SU-DHL-6 (cell line): Measurements from ENCODE around the gene AXIN2.
A peak's percentile ranks its signal among the peaks of the same experiment; 100 is the strongest.

Experiments used
- H2AFZ ChIP-seq: fragments of 200-600 bp; sonication (generic); 2 replicates; pipeline ENCODE4 v1.6.1; 2014; ENCODE audit warnings: low read depth, mild to moderate bottlenecking, moderate library complexity, mixed read lengths, antibody characterized with exemption, low read length; ENCODE audit not compliant: severe bottlenecking
- H3F3A ChIP-seq: fragments of 200-600 bp; shearing (Covaris generic); 2 replicates; pipeline ENCODE4 v1.6.0; 2016; ENCODE audit warnings: antibody characterized with exemption, mild to moderate bottlenecking; ENCODE audit not compliant: insufficient read depth
- H3K27ac ChIP-seq: fragments of 200-600 bp; sonication (generic); 2 replicates; pipeline ENCODE4 v1.5.1; 2016; ENCODE audit warnings: low read depth, mild to moderate bottlenecking, low read length, moderate library complexity, mixed read lengths
- H3K27me3 ChIP-seq: fragments of 200-600 bp; sonication (generic), shearing (Covaris generic); 2 replicates; pipeline ENCODE4 v1.6.0; 2014; ENCODE audit warnings: mild to moderate bottlenecking, low read length
- H3K36me3 ChIP-seq: fragments of 200-600 bp; sonication (generic); 2 replicates; pipeline ENCODE4 v1.6.1; 2014; ENCODE audit warnings: mild to moderate bottlenecking, low read length, mixed read lengths
- H3K4me2 ChIP-seq: fragments of 300-600, 200-600 bp; shearing (Covaris generic), sonication (generic); 2 replicates; pipeline ENCODE4 v1.6.0; 2014; ENCODE audit warnings: low read length, low read depth, mild to moderate bottlenecking; ENCODE audit not compliant: poor library complexity, severe bottlenecking
- H3K4me3 ChIP-seq: fragments of 200-600 bp; sonication (generic); 2 replicates; pipeline ENCODE4 v1.5.1; 2014; ENCODE audit warnings: antibody characterized with exemption, low read length, mild to moderate bottlenecking, mixed read lengths; ENCODE audit not compliant: insufficient read depth, poor library complexity, severe bottlenecking
- H3K79me2 ChIP-seq: fragments of 200-600 bp; sonication (generic); 2 replicates; pipeline ENCODE4 v1.6.1; 2014; ENCODE audit warnings: mild to moderate bottlenecking, low read length, moderate library complexity; ENCODE audit not compliant: insufficient read depth
- H3K9ac ChIP-seq: fragments of 200-600 bp; sonication (generic); 2 replicates; pipeline ENCODE4 v1.7.0; 2014; ENCODE audit warnings: mild to moderate bottlenecking, low read length
- H3K9me2 ChIP-seq: fragments of 200-600 bp; sonication (generic); replicated peaks from 2 replicates; pipeline ENCODE4 v1.6.1; 2014; ENCODE audit warnings: low read length; ENCODE audit not compliant: insufficient read depth
- H3K9me3 ChIP-seq: fragments of 200-600 bp; sonication (generic); 2 replicates; pipeline ENCODE4 v1.6.1; 2014; ENCODE audit warnings: low read length, mixed read lengths; ENCODE audit not compliant: insufficient read depth
- H4K20me1 ChIP-seq: fragments of 200-600 bp; sonication (generic); 2 replicates; pipeline ENCODE4 v1.6.1; 2014; ENCODE audit warnings: low read depth, mild to moderate bottlenecking, antibody characterized with exemption, low read length, moderate library complexity, mixed read lengths
- EZH2phosphoT487 ChIP-seq: fragments of 200-600 bp; sonication (generic), shearing (Covaris generic); conservative IDR thresholded peaks from 2 replicates; pipeline ENCODE4 v1.6.1; 2018; ENCODE audit warnings: mild to moderate bottlenecking, antibody characterized with exemption, low read length, moderate library complexity, mixed read lengths
- TF ChIP-seq, protein P1 (sequence below): fragments of 200-600 bp; sonication (generic); IDR thresholded peaks from one replicate; pipeline ENCODE4 v1.5.1; 2017; ENCODE audit warnings: antibody characterized with exemption, mild to moderate bottlenecking, low read length, moderate library complexity; ENCODE audit not compliant: insufficient read depth, poor library complexity, severe bottlenecking

Gene AXIN2

DNA sequence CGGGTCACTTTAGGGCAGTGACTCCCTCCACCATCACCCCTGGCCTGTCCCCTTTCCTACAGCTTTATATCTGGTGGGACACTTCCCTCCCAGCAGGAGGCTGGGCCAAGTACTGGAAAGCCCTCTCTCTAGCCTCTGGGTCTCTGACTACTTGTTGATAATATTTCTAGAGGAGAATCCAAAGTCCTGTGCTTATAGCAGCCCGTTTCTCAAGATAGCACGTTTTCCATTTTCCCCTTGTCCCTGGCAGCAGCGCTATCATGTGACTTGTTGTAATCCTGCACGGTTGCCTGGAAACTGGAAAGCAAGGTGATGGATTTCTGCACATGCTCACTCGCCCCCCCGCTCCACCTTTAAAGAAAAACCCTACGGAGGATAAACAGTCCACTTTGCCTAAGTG, 3.3 kb upstream of the AXIN2 start:
- Histone ChIP-seq H3K9me2 (no peaks in the 10 kb centered on the region), H3K4me3 (no peak overlapping the region), H3K79me2 (no peaks in the 10 kb centered on the region), H3K9ac (no peak overlapping the region), H3F3A (no peaks in the 10 kb centered on the region), H3K4me2 (no peak overlapping the region), H4K20me1 (no peaks in the 10 kb centered on the region), H3K27ac (no peak overlapping the region), H3K36me3 (no peaks in the 10 kb centered on the region), H3K27me3 (no peaks in the 10 kb centered on the region), H2AFZ (no peak overlapping the region), H3K9me3 (no peaks in the 10 kb centered on the region)
- TF ChIP-seq, protein P1, sequence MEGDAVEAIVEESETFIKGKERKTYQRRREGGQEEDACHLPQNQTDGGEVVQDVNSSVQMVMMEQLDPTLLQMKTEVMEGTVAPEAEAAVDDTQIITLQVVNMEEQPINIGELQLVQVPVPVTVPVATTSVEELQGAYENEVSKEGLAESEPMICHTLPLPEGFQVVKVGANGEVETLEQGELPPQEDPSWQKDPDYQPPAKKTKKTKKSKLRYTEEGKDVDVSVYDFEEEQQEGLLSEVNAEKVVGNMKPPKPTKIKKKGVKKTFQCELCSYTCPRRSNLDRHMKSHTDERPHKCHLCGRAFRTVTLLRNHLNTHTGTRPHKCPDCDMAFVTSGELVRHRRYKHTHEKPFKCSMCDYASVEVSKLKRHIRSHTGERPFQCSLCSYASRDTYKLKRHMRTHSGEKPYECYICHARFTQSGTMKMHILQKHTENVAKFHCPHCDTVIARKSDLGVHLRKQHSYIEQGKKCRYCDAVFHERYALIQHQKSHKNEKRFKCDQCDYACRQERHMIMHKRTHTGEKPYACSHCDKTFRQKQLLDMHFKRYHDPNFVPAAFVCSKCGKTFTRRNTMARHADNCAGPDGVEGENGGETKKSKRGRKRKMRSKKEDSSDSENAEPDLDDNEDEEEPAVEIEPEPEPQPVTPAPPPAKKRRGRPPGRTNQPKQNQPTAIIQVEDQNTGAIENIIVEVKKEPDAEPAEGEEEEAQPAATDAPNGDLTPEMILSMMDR, result no peak
- TF ChIP-seq EZH2phosphoT487, result no peak

DNA sequence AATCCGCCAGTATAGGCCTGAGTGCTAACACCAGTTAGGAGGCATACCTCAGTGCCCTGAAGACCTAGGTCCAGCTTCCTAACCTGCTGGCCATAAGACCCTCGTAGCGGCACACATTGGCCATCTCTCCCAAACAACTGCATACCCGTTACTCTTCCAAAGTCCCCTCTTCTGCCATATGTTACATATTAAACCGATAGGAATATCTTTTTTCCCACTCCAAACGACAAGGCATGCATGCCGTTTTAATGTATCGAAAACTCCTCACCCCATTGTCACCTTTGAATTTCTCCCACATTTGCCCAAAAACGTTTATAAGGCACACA, 721 bp upstream of the AXIN2 start:
- H2AFZ ChIP-seq, result no peak overlapping the region

DNA sequence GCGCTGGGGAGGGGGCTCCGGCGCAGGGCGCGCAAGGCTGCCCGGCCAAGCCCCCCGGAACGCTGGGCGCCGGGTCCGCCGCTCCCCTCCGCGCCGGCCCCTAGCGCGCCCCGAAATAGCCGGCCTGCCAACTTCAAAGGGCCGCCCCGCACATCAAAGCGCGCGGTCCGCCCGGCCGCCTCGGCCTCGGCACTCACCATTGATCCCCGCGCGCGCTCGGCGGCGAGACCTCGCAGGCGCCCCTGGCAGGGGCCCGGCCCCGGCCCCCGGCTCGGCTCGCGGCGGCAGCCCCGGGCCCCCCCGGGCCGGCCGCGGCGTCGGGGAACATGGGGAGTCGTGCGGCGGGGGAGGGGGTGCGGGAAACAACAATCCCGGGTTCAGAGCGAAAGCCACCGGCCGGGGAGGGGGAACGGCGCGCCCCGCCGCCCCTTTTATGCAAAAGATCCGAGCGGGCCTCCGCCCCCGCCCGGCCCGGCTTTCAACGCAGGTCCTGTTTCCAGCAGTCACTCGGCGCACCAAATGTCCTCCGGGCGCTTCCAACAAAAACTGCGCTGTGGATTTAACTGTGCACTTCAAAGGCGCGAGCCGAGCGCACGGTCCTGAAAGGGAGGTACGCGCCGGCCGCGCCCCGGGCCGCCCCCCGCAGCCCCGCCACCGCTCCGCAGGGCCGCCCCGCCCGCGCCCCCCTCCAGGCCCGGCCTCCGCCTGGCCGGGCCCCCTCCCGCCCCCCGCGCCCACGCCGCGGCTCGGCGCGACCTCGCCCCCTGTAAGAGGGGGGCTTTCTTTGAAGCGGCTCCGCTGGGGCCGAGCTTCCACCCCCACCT, 608 bp downstream of the AXIN2 start:
- H3K27ac ChIP-seq, result no peak overlapping the region
- H2AFZ ChIP-seq, result peak overlapping the region; percentile 92
- peak overlapping the region; percentile 83 for H3K4me2 ChIP-seq
- H3K27me3 ChIP-seq, result no peaks in the 10 kb centered on the region
- no peaks in the 10 kb centered on the region for H3F3A ChIP-seq
- no peaks in the 10 kb centered on the region for H3K9me3 ChIP-seq
- no peaks in the 10 kb centered on the region for H3K79me2 ChIP-seq
- TF ChIP-seq, protein P1, result no peak
- TF ChIP-seq EZH2phosphoT487, result no peak
- peak overlapping the region; percentile 71 for H3K4me3 ChIP-seq
- H3K9ac ChIP-seq, result peak overlapping the region; percentile 61
- H3K9me2 ChIP-seq, result no peaks in the 10 kb centered on the region
- no peaks in the 10 kb centered on the region for H3K36me3 ChIP-seq
- no peaks in the 10 kb centered on the region for H4K20me1 ChIP-seq

More for the DNA sequence above, 721 bp upstream of the AXIN2 start:
- Histone ChIP-seq H3K9ac (no peak overlapping the region), H3K4me2 (peak overlapping the region; percentile 83), H4K20me1 (no peaks in the 10 kb centered on the region), H3K79me2 (no peaks in the 10 kb centered on the region), H3K27me3 (no peaks in the 10 kb centered on the region), H3K9me3 (no peaks in the 10 kb centered on the region), H3K36me3 (no peaks in the 10 kb centered on the region), H3K27ac (no peak overlapping the region), H3F3A (no peaks in the 10 kb centered on the region), H3K4me3 (no peak overlapping the region), H3K9me2 (no peaks in the 10 kb centered on the region)
- no peak for TF ChIP-seq EZH2phosphoT487
- TF ChIP-seq, protein P1, result no peak
